SK-N-SH (cell line): ENCODE data around the gene CHD6.

Experiments used
- EP300 ChIP-seq, 2 experiments: IDR thresholded peaks; 2 replicates each; pipeline versions ENCODE4 v1.4.0 to v1.6.1; 2012; ENCODE audit warnings: borderline replicate concordance in 1 of 2, low read depth in 1 of 2, low read length in 1 of 2
- FOXM1 ChIP-seq: IDR thresholded peaks from 2 replicates; pipeline ENCODE4 v1.4.0; 2012; ENCODE audit warnings: low read depth, mild to moderate bottlenecking
- JUND ChIP-seq: IDR thresholded peaks from 2 replicates; pipeline ENCODE4 v1.4.0; 2012
- RAD21 ChIP-seq: IDR thresholded peaks from 2 replicates; pipeline ENCODE4 v1.6.1; 2012; ENCODE audit warnings: mild to moderate bottlenecking, low read length
- TCF12 ChIP-seq: IDR thresholded peaks from 2 replicates; pipeline ENCODE4 v1.4.0; 2012
- TF ChIP-seq, protein P1 (sequence below): IDR thresholded peaks from 2 replicates; pipeline ENCODE4 v1.6.1; 2012; ENCODE audit warnings: mild to moderate bottlenecking, low read depth, low read length, moderate library complexity
- TF ChIP-seq, protein P2 (sequence below): fragments of 200-600 bp; sonication (generic); IDR thresholded peaks from 2 replicates; pipeline ENCODE4 v1.6.1; 2017; ENCODE audit warnings: antibody characterized with exemption, mild to moderate bottlenecking, moderate library complexity

DNA sequence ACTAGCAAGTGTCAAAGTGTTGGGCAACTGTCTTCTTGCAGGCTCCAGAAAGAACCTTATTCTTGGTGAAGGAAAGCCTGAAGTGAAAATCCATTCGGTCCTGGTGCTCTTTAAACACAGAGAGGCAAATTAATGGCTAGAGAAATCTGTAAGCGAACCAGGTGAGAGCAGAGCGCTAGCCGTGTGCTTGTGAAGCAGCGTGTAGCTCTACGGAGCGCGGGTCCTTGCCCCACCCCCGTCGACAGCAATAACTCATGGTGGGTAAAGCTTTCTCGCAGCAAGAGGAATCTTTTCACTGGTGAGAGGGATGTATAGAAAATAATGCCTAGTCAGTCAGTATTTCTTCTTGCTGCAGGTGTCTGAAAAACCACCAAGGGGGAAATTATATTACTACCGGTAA is 214.6 kb downstream of the CHD6 start:
- TF ChIP-seq TCF12 (no peak), RAD21 (no peak), JUND (no peak), FOXM1 (no peak), EP300 (IDR thresholded peaks at IDR 0.05; ENCODE audit: borderline replicate concordance in 1 of 2, low read depth in 1 of 2, low read length in 1 of 2) (no peak)
- TF ChIP-seq, protein P1, sequence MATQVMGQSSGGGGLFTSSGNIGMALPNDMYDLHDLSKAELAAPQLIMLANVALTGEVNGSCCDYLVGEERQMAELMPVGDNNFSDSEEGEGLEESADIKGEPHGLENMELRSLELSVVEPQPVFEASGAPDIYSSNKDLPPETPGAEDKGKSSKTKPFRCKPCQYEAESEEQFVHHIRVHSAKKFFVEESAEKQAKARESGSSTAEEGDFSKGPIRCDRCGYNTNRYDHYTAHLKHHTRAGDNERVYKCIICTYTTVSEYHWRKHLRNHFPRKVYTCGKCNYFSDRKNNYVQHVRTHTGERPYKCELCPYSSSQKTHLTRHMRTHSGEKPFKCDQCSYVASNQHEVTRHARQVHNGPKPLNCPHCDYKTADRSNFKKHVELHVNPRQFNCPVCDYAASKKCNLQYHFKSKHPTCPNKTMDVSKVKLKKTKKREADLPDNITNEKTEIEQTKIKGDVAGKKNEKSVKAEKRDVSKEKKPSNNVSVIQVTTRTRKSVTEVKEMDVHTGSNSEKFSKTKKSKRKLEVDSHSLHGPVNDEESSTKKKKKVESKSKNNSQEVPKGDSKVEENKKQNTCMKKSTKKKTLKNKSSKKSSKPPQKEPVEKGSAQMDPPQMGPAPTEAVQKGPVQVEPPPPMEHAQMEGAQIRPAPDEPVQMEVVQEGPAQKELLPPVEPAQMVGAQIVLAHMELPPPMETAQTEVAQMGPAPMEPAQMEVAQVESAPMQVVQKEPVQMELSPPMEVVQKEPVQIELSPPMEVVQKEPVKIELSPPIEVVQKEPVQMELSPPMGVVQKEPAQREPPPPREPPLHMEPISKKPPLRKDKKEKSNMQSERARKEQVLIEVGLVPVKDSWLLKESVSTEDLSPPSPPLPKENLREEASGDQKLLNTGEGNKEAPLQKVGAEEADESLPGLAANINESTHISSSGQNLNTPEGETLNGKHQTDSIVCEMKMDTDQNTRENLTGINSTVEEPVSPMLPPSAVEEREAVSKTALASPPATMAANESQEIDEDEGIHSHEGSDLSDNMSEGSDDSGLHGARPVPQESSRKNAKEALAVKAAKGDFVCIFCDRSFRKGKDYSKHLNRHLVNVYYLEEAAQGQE, result no peak
- TF ChIP-seq, protein P2, sequence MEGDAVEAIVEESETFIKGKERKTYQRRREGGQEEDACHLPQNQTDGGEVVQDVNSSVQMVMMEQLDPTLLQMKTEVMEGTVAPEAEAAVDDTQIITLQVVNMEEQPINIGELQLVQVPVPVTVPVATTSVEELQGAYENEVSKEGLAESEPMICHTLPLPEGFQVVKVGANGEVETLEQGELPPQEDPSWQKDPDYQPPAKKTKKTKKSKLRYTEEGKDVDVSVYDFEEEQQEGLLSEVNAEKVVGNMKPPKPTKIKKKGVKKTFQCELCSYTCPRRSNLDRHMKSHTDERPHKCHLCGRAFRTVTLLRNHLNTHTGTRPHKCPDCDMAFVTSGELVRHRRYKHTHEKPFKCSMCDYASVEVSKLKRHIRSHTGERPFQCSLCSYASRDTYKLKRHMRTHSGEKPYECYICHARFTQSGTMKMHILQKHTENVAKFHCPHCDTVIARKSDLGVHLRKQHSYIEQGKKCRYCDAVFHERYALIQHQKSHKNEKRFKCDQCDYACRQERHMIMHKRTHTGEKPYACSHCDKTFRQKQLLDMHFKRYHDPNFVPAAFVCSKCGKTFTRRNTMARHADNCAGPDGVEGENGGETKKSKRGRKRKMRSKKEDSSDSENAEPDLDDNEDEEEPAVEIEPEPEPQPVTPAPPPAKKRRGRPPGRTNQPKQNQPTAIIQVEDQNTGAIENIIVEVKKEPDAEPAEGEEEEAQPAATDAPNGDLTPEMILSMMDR, result no peak
